GM12892 (cell line): ENCODE results near the gene ATRNL1.

Experiments
- POLR2A ChIP-seq: IDR thresholded peaks from 2 replicates; pipeline ENCODE4 v1.6.1; 2011; ENCODE audit warnings: low read depth, low read length, control low read depth
- TAF1 ChIP-seq: IDR thresholded peaks from 2 replicates; pipeline ENCODE4 v1.6.1; 2011; ENCODE audit warnings: low read depth, mild to moderate bottlenecking, control low read depth, low read length, borderline replicate concordance

- TF ChIP-seq POLR2A, result no peak
- TF ChIP-seq TAF1, result no peak
Observed at GRCh38 chr10:115945701-115946445, 852.7 kb downstream of the ATRNL1 start.
